Epidermal melanocyte (primary cell): ENCODE data around the gene TC2N.
"Not testable (repeated sequence)": the region's sequence is repeated elsewhere in the genome, so short reads cannot be mapped to it uniquely, and the experiment has no call there.

Experiments used
- DNase-seq: peaks from one replicate; pipeline ENCODE4 v3.0.0; 2011; ENCODE audit warnings: low spot score; ENCODE audit not compliant: insufficient read length

The TC2N gene

GRCh38 chr14:91870001-91870400, 2.7 kb upstream of the TC2N start:
- DNase-seq: no peak

GRCh38 chr14:91869556-91869955, 2.2 kb upstream of the TC2N start:
- DNase-seq: no peak

- DNase-seq: no peak
Observed at GRCh38 chr14:91866511-91867295, 633 bp downstream of the TC2N start.

- no peak for DNase-seq
Observed at GRCh38 chr14:91866061-91866460, 1.3 kb downstream of the TC2N start.

GRCh38 chr14:91862417-91862816, 4.9 kb downstream of the TC2N start:
- DNase-seq: no peak

- DNase-seq: no peak
Observed at GRCh38 chr14:91861091-91861490, 6.2 kb downstream of the TC2N start.

GRCh38 chr14:91860238-91860637, 7.1 kb downstream of the TC2N start:
- no peak for DNase-seq

- peak; percentile 47 for DNase-seq
Observed at GRCh38 chr14:91858536-91859275, 8.6 kb downstream of the TC2N start.

- DNase-seq: no peak
Observed at GRCh38 chr14:91857614-91858013, 9.7 kb downstream of the TC2N start.

- DNase-seq: no peak
Observed at GRCh38 chr14:91854327-91854934, 12.9 kb downstream of the TC2N start.

GRCh38 chr14:91851563-91851962, 15.8 kb downstream of the TC2N start:
- no peak for DNase-seq

GRCh38 chr14:91848504-91849001, 18.8 kb downstream of the TC2N start:
- DNase-seq: no peak

GRCh38 chr14:91847693-91848092, 19.6 kb downstream of the TC2N start:
- no peak for DNase-seq

GRCh38 chr14:91845652-91846051, 21.7 kb downstream of the TC2N start:
- no peak for DNase-seq

GRCh38 chr14:91845056-91845455, 22.3 kb downstream of the TC2N start:
- not testable (repeated sequence) for DNase-seq

GRCh38 chr14:91844029-91844428, 23.3 kb downstream of the TC2N start:
- no peak for DNase-seq

GRCh38 chr14:91843437-91843836, 23.9 kb downstream of the TC2N start:
- DNase-seq: no peak

GRCh38 chr14:91841065-91841464, 26.3 kb downstream of the TC2N start:
- DNase-seq: no peak

GRCh38 chr14:91839749-91840148, 27.6 kb downstream of the TC2N start:
- DNase-seq: no peak

- DNase-seq: no peak
Observed at GRCh38 chr14:91837076-91837475, 30.3 kb downstream of the TC2N start.

- DNase-seq: no peak
Observed at GRCh38 chr14:91835920-91836843, 31.2 kb downstream of the TC2N start.
